HG03060 (cell line): ENCODE measurements around the gene COMMD1.
"Not testable (repeated sequence)": the region's sequence is repeated elsewhere in the genome, so short reads cannot be mapped to it uniquely, and the experiment has no call there.

Experiments used
- ATAC-seq: cut with Tn5 transposase; IDR thresholded peaks from one replicate; pipeline ENCODE4 v1.9.1; 2021; ENCODE audit warnings: low read depth, moderate number of reproducible peaks; ENCODE audit not compliant: unreplicated experiment

The COMMD1 gene

GRCh38 chr2:61961231-61961901, 55.9 kb downstream of the COMMD1 start:
- no peak for ATAC-seq

- ATAC-seq, result no peak
These were observed 56.9 kb downstream of the COMMD1 start for GRCh38 chr2:61962095-61962984.

GRCh38 chr2:61966087-61966727, 60.7 kb downstream of the COMMD1 start:
- ATAC-seq, result no peak

GRCh38 chr2:61967262-61967661, 61.8 kb downstream of the COMMD1 start:
- ATAC-seq, result no peak

- ATAC-seq, result no peak
These were observed 63.9 kb downstream of the COMMD1 start for GRCh38 chr2:61969376-61969775.

GRCh38 chr2:61970807-61971556, 65.5 kb downstream of the COMMD1 start:
- no peak for ATAC-seq

GRCh38 chr2:61978522-61978921, 73.0 kb downstream of the COMMD1 start:
- peak; percentile 35 for ATAC-seq

GRCh38 chr2:61980758-61981157, 75.3 kb downstream of the COMMD1 start:
- ATAC-seq, result no peak

- ATAC-seq, result no peak
These were observed 79.2 kb downstream of the COMMD1 start for GRCh38 chr2:61984682-61985081.

- ATAC-seq, result no peak
These were observed 83.2 kb downstream of the COMMD1 start for GRCh38 chr2:61988462-61989366.

GRCh38 chr2:61993422-61994024, 88.0 kb downstream of the COMMD1 start:
- no peak for ATAC-seq

GRCh38 chr2:61994531-61994930, 89.1 kb downstream of the COMMD1 start:
- ATAC-seq, result no peak

GRCh38 chr2:61995065-61995464, 89.6 kb downstream of the COMMD1 start:
- ATAC-seq, result no peak

GRCh38 chr2:61995515-61995914, 90.0 kb downstream of the COMMD1 start:
- no peak for ATAC-seq

- no peak for ATAC-seq
These were observed 93.0 kb downstream of the COMMD1 start for GRCh38 chr2:61998426-61998825.

GRCh38 chr2:62000538-62000937, 95.1 kb downstream of the COMMD1 start:
- no peak for ATAC-seq

GRCh38 chr2:62001431-62001830, 96.0 kb downstream of the COMMD1 start:
- ATAC-seq, result no peak

- not testable (repeated sequence) for ATAC-seq
These were observed 99.0 kb downstream of the COMMD1 start for GRCh38 chr2:62004428-62004827.

- ATAC-seq, result no peak
These were observed 102.1 kb downstream of the COMMD1 start for GRCh38 chr2:62007555-62007954.
